Measurements from ENCODE around the gene CBY2. TPM values are rescaled to one million over a fixed set of nuclear protein-coding genes. Genes with fewer than 3 reads are reported as not detected.

The CBY2 gene
- total and polyA plus RNA-seq, 2 donors = 0.05 to 0.07 TPM

Other genes starting within 250 kb of the CBY2 start
- gene COG3, start 237.4 kb upstream of the CBY2 start, total RNA-seq = 24.1 TPM
- 29.6 TPM for gene COG3, start 237.4 kb upstream of the CBY2 start, polyA plus RNA-seq
- gene ERICH6B, start 86.6 kb upstream of the CBY2 start, total RNA-seq = not detected
- gene ERICH6B, start 86.6 kb upstream of the CBY2 start, polyA plus RNA-seq = not detected
- gene SIAH3, start 149.4 kb downstream of the CBY2 start, total RNA-seq = 0.14 TPM
- gene SIAH3, start 149.4 kb downstream of the CBY2 start, polyA plus RNA-seq = 0.07 TPM

Data from thymus (tissue), 2 donors.